ENCODE data around the gene TRIM2. TPM values are rescaled to one million over a fixed set of nuclear protein-coding genes. Genes with fewer than 3 reads are reported as not detected.

TRIM2 gene
- total and polyA plus RNA-seq, 9 donors, result 9.5 to 57.5 (median 44.4) TPM

GRCh38 chr4:153176938-153177337, 27.3 kb upstream of the TRIM2 start:
- H3K36me3 ChIP-seq, result no peaks in the 10 kb centered on the region
- 67 to 91% (median 79%) methylated on average over 3 of the region's 3 CpGs for WGBS, 3 donors
- no peaks in the 10 kb centered on the region for H3K27me3 ChIP-seq
- no peak overlapping the region for H3K4me3 ChIP-seq
- H3K4me1 ChIP-seq (ENCODE audit: insufficient read depth), result no peaks in the 10 kb centered on the region
- H3K27ac ChIP-seq, result no peak overlapping the region
- no peak for TF ChIP-seq EP300 (IDR thresholded peaks at IDR 0.05)
- TF ChIP-seq, protein P1, sequence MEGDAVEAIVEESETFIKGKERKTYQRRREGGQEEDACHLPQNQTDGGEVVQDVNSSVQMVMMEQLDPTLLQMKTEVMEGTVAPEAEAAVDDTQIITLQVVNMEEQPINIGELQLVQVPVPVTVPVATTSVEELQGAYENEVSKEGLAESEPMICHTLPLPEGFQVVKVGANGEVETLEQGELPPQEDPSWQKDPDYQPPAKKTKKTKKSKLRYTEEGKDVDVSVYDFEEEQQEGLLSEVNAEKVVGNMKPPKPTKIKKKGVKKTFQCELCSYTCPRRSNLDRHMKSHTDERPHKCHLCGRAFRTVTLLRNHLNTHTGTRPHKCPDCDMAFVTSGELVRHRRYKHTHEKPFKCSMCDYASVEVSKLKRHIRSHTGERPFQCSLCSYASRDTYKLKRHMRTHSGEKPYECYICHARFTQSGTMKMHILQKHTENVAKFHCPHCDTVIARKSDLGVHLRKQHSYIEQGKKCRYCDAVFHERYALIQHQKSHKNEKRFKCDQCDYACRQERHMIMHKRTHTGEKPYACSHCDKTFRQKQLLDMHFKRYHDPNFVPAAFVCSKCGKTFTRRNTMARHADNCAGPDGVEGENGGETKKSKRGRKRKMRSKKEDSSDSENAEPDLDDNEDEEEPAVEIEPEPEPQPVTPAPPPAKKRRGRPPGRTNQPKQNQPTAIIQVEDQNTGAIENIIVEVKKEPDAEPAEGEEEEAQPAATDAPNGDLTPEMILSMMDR (IDR thresholded peaks at IDR 0.05), result no peak
- no peak for TF ChIP-seq POLR2A (IDR thresholded peaks at IDR 0.05)
- no peak for DNase-seq
- intact Hi-C loops (cut with DNase I), result no loop called here
- H3K9me3 ChIP-seq, result no peaks in the 10 kb centered on the region

- TF ChIP-seq, protein P1 (IDR thresholded peaks at IDR 0.05), result no peak
- no peak for TF ChIP-seq EP300 (IDR thresholded peaks at IDR 0.05)
- no peak for TF ChIP-seq POLR2A (IDR thresholded peaks at IDR 0.05)
- no peaks in the 10 kb centered on the region for H3K36me3 ChIP-seq
- 92 to 95% (median 93%) methylated on average over 7 of the region's 7 CpGs for WGBS, 3 donors
- H3K9me3 ChIP-seq, result no peaks in the 10 kb centered on the region
- H3K27me3 ChIP-seq, result no peaks in the 10 kb centered on the region
- H3K4me3 ChIP-seq, result no peak overlapping the region
- H3K27ac ChIP-seq, result no peak overlapping the region
- no peaks in the 10 kb centered on the region for H3K4me1 ChIP-seq (ENCODE audit: insufficient read depth)
- no peak for DNase-seq
- intact Hi-C loops (cut with DNase I), result no loop called here
Observed at GRCh38 chr4:153177841-153178240, 26.4 kb upstream of the TRIM2 start.

DNA sequence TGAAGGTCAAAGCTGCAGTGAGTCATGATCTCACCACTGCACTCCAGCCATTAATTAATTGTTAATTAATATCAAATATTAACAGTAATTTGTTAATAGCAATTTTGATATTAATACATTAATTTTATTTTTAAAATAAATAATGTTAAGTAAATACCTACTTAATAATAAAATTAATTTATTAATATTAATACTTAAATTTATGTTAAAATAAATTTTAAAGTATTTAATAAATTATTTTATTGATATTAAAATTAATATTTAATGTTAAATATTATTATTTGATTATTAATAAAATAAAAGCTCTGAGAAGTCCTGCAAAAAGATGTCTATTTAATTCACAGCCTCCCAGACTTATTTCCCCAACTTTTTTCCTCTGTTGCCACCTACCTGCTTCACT, 25.1 kb upstream of the TRIM2 start:
- DNase-seq, result no peak
- no peaks in the 10 kb centered on the region for H3K36me3 ChIP-seq
- no peaks in the 10 kb centered on the region for H3K27me3 ChIP-seq
- no peak overlapping the region for H3K27ac ChIP-seq
- H3K9me3 ChIP-seq, result no peaks in the 10 kb centered on the region
- no peak overlapping the region for H3K4me3 ChIP-seq
- no peaks in the 10 kb centered on the region for H3K4me1 ChIP-seq (ENCODE audit: insufficient read depth)
- TF ChIP-seq POLR2A (IDR thresholded peaks at IDR 0.05) (no peak), EP300 (IDR thresholded peaks at IDR 0.05) (no peak)
- TF ChIP-seq, protein P1 (IDR thresholded peaks at IDR 0.05), result no peak
- intact Hi-C loops (cut with DNase I), result no loop called here

DNA sequence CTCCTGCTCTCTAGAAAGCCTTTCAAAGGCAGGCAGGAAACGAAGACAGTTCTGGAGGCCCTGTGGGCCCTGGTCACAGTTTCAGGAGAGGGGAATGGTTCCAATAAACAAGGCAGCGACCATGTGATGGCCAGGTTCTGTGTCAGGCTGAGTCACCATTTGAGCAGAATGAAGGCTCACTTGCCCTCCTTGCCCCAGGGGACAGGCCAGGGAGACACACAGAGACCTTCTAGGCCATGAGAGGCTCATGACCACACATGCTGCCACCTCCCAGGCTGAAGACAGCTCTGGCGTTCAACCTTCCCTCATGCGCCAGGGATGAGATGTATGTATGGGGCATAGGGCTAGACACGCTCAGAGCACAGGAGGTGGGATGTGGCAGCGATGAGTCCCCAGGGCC, 22.9 kb upstream of the TRIM2 start:
- no peaks in the 10 kb centered on the region for H3K9me3 ChIP-seq
- no peak overlapping the region for H3K27ac ChIP-seq
- no peak overlapping the region for H3K4me3 ChIP-seq
- no peaks in the 10 kb centered on the region for H3K27me3 ChIP-seq
- no peaks in the 10 kb centered on the region for H3K4me1 ChIP-seq (ENCODE audit: insufficient read depth)
- 93 to 94% (median 94%) methylated on average over 6 of the region's 6 CpGs for WGBS, 3 donors
- intact Hi-C loops (cut with DNase I), result no loop called here
- DNase-seq, result no peak
- no peaks in the 10 kb centered on the region for H3K36me3 ChIP-seq
- TF ChIP-seq, protein P1 (IDR thresholded peaks at IDR 0.05), result no peak
- TF ChIP-seq EP300 (IDR thresholded peaks at IDR 0.05) (no peak), POLR2A (IDR thresholded peaks at IDR 0.05) (no peak)

GRCh38 chr4:153181700-153182099, 22.5 kb upstream of the TRIM2 start:
- intact Hi-C loops (cut with DNase I), result no loop called here
- H3K27me3 ChIP-seq, result no peaks in the 10 kb centered on the region
- no peak overlapping the region for H3K27ac ChIP-seq
- no peak for DNase-seq
- no peaks in the 10 kb centered on the region for H3K9me3 ChIP-seq
- H3K36me3 ChIP-seq, result no peaks in the 10 kb centered on the region
- no peak for TF ChIP-seq POLR2A (IDR thresholded peaks at IDR 0.05)
- no peak for TF ChIP-seq EP300 (IDR thresholded peaks at IDR 0.05)
- TF ChIP-seq, protein P1 (IDR thresholded peaks at IDR 0.05), result no peak
- no peaks in the 10 kb centered on the region for H3K4me1 ChIP-seq (ENCODE audit: insufficient read depth)
- H3K4me3 ChIP-seq, result no peak overlapping the region
- WGBS, 3 donors, result 89 to 91% (median 91%) methylated on average over 6 of the region's 6 CpGs
